HepG2 (cell line): Measurements from ENCODE around the gene SP140L. TPM values are rescaled to one million over a fixed set of nuclear protein-coding genes. Genes with fewer than 3 reads are reported as not detected.

ENCODE experiments used
- ATAC-seq: fragments of 200-7000 bp; cut with Tn5 transposase; 3 replicates; pipeline ENCODE4 v1.9.1; 2020; ENCODE audit warnings: mild to moderate bottlenecking, moderate library complexity
- BruUV-seq: library from RNA; stranded (reverse); fragments of 400-500 nt; replicated peaks from 2 replicates; lab custom pipeline; 2021; lab: Mats Ljungman, UMichigan
- CTCF ChIA-PET: fragments of 300-600 bp; formaldehyde crosslinking; extraction: SDS; loops from one replicate; lab custom pipeline; 2021; ENCODE audit warnings: low total read pairs, inconsistent platforms, low intra/inter-chr PET ratio; lab: Yijun Ruan, JAX
- POLR2A ChIA-PET: fragments of 350-600 bp; sonication (Branson Sonifier 250); formaldehyde crosslinking; loops from one replicate; lab custom pipeline; 2020; ENCODE audit warnings: antibody characterized with exemption, inconsistent platforms; lab: Yijun Ruan, JAX
- DNase-seq: peaks from one replicate; pipeline ENCODE4 v3.0.0-alpha.2; 2015; ENCODE audit warnings: low spot score
- FAIRE-seq: peaks from 3 replicates; lab custom pipeline; 2011; peaks lifted over from hg19 to GRCh38; lab: Jason Lieb, UNC
- H2AFZ ChIP-seq: one replicate; pipeline ENCODE4 v1.6.1; 2011; ENCODE audit warnings: low read length, inconsistent platforms
- H3K27ac ChIP-seq: fragments of 300-600 bp; 3 replicates; pipeline ENCODE4 v1.8.0; 2011; ENCODE audit warnings: mixed run types, mild to moderate bottlenecking, mixed read lengths, low read length, inconsistent platforms; ENCODE audit not compliant: insufficient read depth; ENCODE audit errors: extremely low read length
- H3K27me3 ChIP-seq, 2 experiments: fragments of 200-600 bp in 1 of 2; 2 replicates in 1 of 2; 3 replicates in 1 of 2; pipeline versions ENCODE4 v1.6.0 to v1.8.0; 2011; ENCODE audit warnings: low read length in 2 of 2, mild to moderate bottlenecking in 2 of 2, moderate library complexity in 2 of 2, inconsistent platforms in 1 of 2; ENCODE audit not compliant: insufficient read depth in 2 of 2, control insufficient read depth in 1 of 2
- H3K36me3 ChIP-seq, 2 experiments: fragments of 200-600 bp in 1 of 2; replicated peaks in 1 of 2; 2 replicates in 1 of 2; 3 replicates in 1 of 2; pipeline versions ENCODE4 v1.5.1 to v1.8.0; 2011; ENCODE audit warnings: low read length in 2 of 2, inconsistent platforms in 1 of 2; ENCODE audit not compliant: insufficient read depth in 2 of 2, control insufficient read depth in 1 of 2
- H3K4me1 ChIP-seq: 2 replicates; pipeline ENCODE4 v1.5.1; 2012; ENCODE audit warnings: low read length, inconsistent platforms; ENCODE audit not compliant: insufficient read depth
- H3K4me2 ChIP-seq: 2 replicates; pipeline ENCODE4 v1.6.0; 2011; ENCODE audit warnings: low read depth, low read length, inconsistent platforms
- H3K4me3 ChIP-seq, 3 experiments: fragments of 200-600 bp in 1 of 3; sonication (generic), shearing (Covaris generic) in 1 of 3; replicated peaks in 1 of 3; 2 replicates each; pipeline ENCODE4 v1.5.1; 2011 to 2016; ENCODE audit warnings: low read length in 3 of 3, inconsistent platforms in 2 of 3, low read depth in 2 of 3, mild to moderate bottlenecking in 2 of 3, control low read depth in 1 of 3, mixed read lengths in 1 of 3; ENCODE audit not compliant: insufficient read depth in 1 of 3
- H3K79me2 ChIP-seq: one replicate; pipeline ENCODE4 v1.6.1; 2011; ENCODE audit warnings: low read length, inconsistent platforms; ENCODE audit not compliant: insufficient read depth
- H3K9ac ChIP-seq: 2 replicates; pipeline ENCODE4 v1.6.0; 2011; ENCODE audit warnings: mild to moderate bottlenecking, low read depth, low read length, inconsistent platforms; ENCODE audit not compliant: insufficient read depth
- H3K9me3 ChIP-seq: 2 replicates; pipeline ENCODE4 v1.5.1; 2012; ENCODE audit warnings: mild to moderate bottlenecking, low read length
- H4K20me1 ChIP-seq: 2 replicates; pipeline ENCODE4 v1.6.0; 2011; ENCODE audit warnings: inconsistent platforms, mild to moderate bottlenecking, low read length, moderate library complexity; ENCODE audit not compliant: insufficient read depth
- BHLHE40 ChIP-seq: IDR thresholded peaks from 2 replicates; pipeline ENCODE4 v1.6.1; 2011; ENCODE audit warnings: low read length, improper control_type of control experiment
- BRCA1 ChIP-seq: sonication (generic); formaldehyde crosslinking; IDR thresholded peaks from 2 replicates; pipeline ENCODE4 v1.4.0; 2020; ENCODE audit warnings: missing genetic modification reagents
- CBX5 ChIP-seq: sonication (generic); formaldehyde crosslinking; IDR thresholded peaks from 2 replicates; pipeline ENCODE4 v1.4.0; 2020; ENCODE audit warnings: missing genetic modification reagents, borderline replicate concordance
- CHD4 ChIP-seq: fragments of 200-600 bp; sonication (generic); IDR thresholded peaks from 2 replicates; pipeline ENCODE4 v1.7.0; 2017; ENCODE audit warnings: mild to moderate bottlenecking, low read length, borderline replicate concordance
- CREB1 ChIP-seq, 2 experiments: fragments of 450-650 bp in 1 of 2; IDR thresholded peaks; 2 replicates each; pipeline ENCODE4 v1.6.1; 2016 to 2017; ENCODE audit warnings: control low read depth in 1 of 2, mild to moderate bottlenecking in 1 of 2, missing compliant biosample characterization in 1 of 2, missing genetic modification characterization in 1 of 2
- DR1 ChIP-seq: sonication (generic); formaldehyde crosslinking; IDR thresholded peaks from 2 replicates; pipeline ENCODE4 v1.8.0; 2021; ENCODE audit warnings: mild to moderate bottlenecking, missing genetic modification reagents, inconsistent platforms
- EED ChIP-seq: sonication (generic); formaldehyde crosslinking; IDR thresholded peaks from 2 replicates; pipeline ENCODE4 v1.5.0; 2020; ENCODE audit warnings: mild to moderate bottlenecking, missing genetic modification reagents
- GABPA ChIP-seq, 2 experiments: IDR thresholded peaks; 2 replicates each; pipeline ENCODE4 v1.6.1; 2011 to 2016; ENCODE audit warnings: low read depth in 2 of 2, low read length in 1 of 2, missing biosample characterization in 1 of 2, missing genetic modification characterization in 1 of 2
- GTF3A ChIP-seq: sonication (generic); formaldehyde crosslinking; conservative IDR thresholded peaks from 2 replicates; pipeline ENCODE4 v1.4.0; 2020; ENCODE audit warnings: mild to moderate bottlenecking, missing genetic modification reagents
- HIVEP1 ChIP-seq: sonication (generic); formaldehyde crosslinking; IDR thresholded peaks from 2 replicates; pipeline ENCODE4 v1.4.0; 2020; ENCODE audit warnings: mild to moderate bottlenecking, missing genetic modification reagents
- KDM5A ChIP-seq: fragments of 200-600 bp; sonication (generic); IDR thresholded peaks from 2 replicates; pipeline ENCODE4 v1.7.0; 2018; ENCODE audit warnings: antibody characterized with exemption, mild to moderate bottlenecking, low read length, borderline replicate concordance
- KLF9 ChIP-seq: IDR thresholded peaks from 2 replicates; pipeline ENCODE4 v1.6.1; 2016; ENCODE audit warnings: low read depth
- LCORL ChIP-seq, 2 experiments: fragments of 450-650 bp in 1 of 2; sonication (generic) in 1 of 2; formaldehyde crosslinking in 1 of 2; IDR thresholded peaks; 2 replicates each; pipeline versions ENCODE4 v1.5.0 to v1.6.1; 2017 to 2020; ENCODE audit warnings: antibody characterized with exemption in 1 of 2, missing genetic modification reagents in 1 of 2
- NR2F1 ChIP-seq, 2 experiments: fragments of 450-650 bp in 1 of 2; formaldehyde crosslinking in 1 of 2; IDR thresholded peaks; 2 replicates each; pipeline versions ENCODE4 v1.5.0 to v1.6.1; 2016 to 2020; ENCODE audit warnings: mild to moderate bottlenecking in 1 of 2, missing compliant biosample characterization in 1 of 2, missing genetic modification reagents in 1 of 2, moderate library complexity in 1 of 2
- PLSCR1 ChIP-seq: sonication (generic); formaldehyde crosslinking; IDR thresholded peaks from 2 replicates; pipeline ENCODE4 v1.5.0; 2020; ENCODE audit warnings: missing genetic modification reagents, mild to moderate bottlenecking, borderline replicate concordance
- SMARCC2 ChIP-seq: fragments of 450-650 bp; IDR thresholded peaks from 2 replicates; pipeline ENCODE4 v1.6.1; 2017; ENCODE audit warnings: antibody characterized with exemption, mild to moderate bottlenecking
- SRSF9 ChIP-seq: fragments of 200-400 bp; formaldehyde crosslinking; IDR thresholded peaks from 2 replicates; pipeline ENCODE4 v1.6.1; 2018; ENCODE audit warnings: borderline replicate concordance, mild to moderate bottlenecking, low read depth, low read length; ENCODE audit not compliant: insufficient read depth, poor library complexity, severe bottlenecking
- ZNF143 ChIP-seq: sonication (generic); formaldehyde crosslinking; IDR thresholded peaks from 2 replicates; pipeline ENCODE4 v1.4.0; 2020; ENCODE audit warnings: missing genetic modification reagents
- ZNF251 ChIP-seq: sonication (generic); formaldehyde crosslinking; IDR thresholded peaks from 2 replicates; pipeline ENCODE4 v1.9.0; 2021; ENCODE audit warnings: mild to moderate bottlenecking, missing genetic modification reagents
- ZNF530 ChIP-seq: sonication (generic); formaldehyde crosslinking; IDR thresholded peaks from 2 replicates; pipeline ENCODE4 v1.5.0; 2020; ENCODE audit warnings: low read depth, mild to moderate bottlenecking, missing genetic modification reagents
- ZNF549 ChIP-seq: sonication (generic); formaldehyde crosslinking; IDR thresholded peaks from 2 replicates; pipeline ENCODE4 v1.5.0; 2020; ENCODE audit warnings: missing genetic modification reagents
- ZNF567 ChIP-seq: sonication (generic); formaldehyde crosslinking; IDR thresholded peaks from 2 replicates; pipeline ENCODE4 v1.8.1; 2023; ENCODE audit warnings: mild to moderate bottlenecking, missing genetic modification reagents, borderline replicate concordance
- ZNF605 ChIP-seq: sonication (generic); formaldehyde crosslinking; IDR thresholded peaks from 2 replicates; pipeline ENCODE4 v1.8.0; 2022; ENCODE audit warnings: mild to moderate bottlenecking, missing genetic modification reagents
- ZNF839 ChIP-seq: sonication (generic); formaldehyde crosslinking; IDR thresholded peaks from 2 replicates; pipeline ENCODE4 v1.4.0; 2020; ENCODE audit warnings: missing genetic modification reagents, mild to moderate bottlenecking, borderline replicate concordance
- WGBS: methylation state at CpG from one replicate; pipeline ENCODE4 v1.1.6; 2017; ENCODE audit warnings: low lambda C conversion rate; 5-methylcytosine and 5-hydroxymethylcytosine counted together
- in situ Hi-C: cut with HindIII; loops from 2 replicates; pipeline ENCODE4 v1.10.0; 2017; ENCODE audit warnings: low pct_unique_long_range_greater_than_20kb; ENCODE audit not compliant: extremely low pct_ligation_motif_present
- intact Hi-C: fragments of 100-400 bp; cut with micrococcal nuclease; formaldehyde crosslinking; loops from one replicate; pipeline ENCODE4 v1.10.0; 2022; ENCODE audit not compliant: unreplicated experiment
- polyA plus RNA-seq, 8 experiments: library from polyadenylated mRNA; depleted of rRNA in 3 of 8; stranded (reverse) in 7 of 8; unstranded in 1 of 8; fragments of >200 nt; fragmentation: Illumina TruSeq in 4 of 8; extraction: Trizol in 4 of 8; gene quantifications; 2 replicates each; pipeline versions ENCODE4 v1.2.1 to v1.2.3, GENCODE V29; 2011 to 2016; ENCODE audit warnings: low read depth in 4 of 8, missing spikeins in 1 of 8, mixed read lengths in 1 of 8; ENCODE audit not compliant: insufficient read depth in 1 of 8
- total RNA-seq, 5 experiments: library from RNA; depleted of rRNA; stranded (reverse); fragments of >200 nt; fragmentation: Illumina TruSeq; extraction: Trizol; gene quantifications; 2 replicates each; pipeline ENCODE4 v1.2.3, GENCODE V29; 2016; ENCODE audit warnings: low read depth in 1 of 5
- TF ChIP-seq, protein P1 (sequence below): sonication (generic); formaldehyde crosslinking; IDR thresholded peaks from 2 replicates; pipeline ENCODE4 v1.4.0; 2020; ENCODE audit warnings: missing genetic modification reagents, borderline replicate concordance

The SP140L gene
- total and polyA plus RNA-seq, 2 of the 13 experiments (the other 11 are each of a cell fraction or from before 2014, with no cell fraction given): 10.9 to 17.5 TPM

GRCh38 chr2:230412371-230412711 lies 85.3 kb downstream of the SP140L start:
- no peaks in the 10 kb centered on the region for H4K20me1 ChIP-seq
- CTCF ChIA-PET: no interaction called here
- H3K27me3 ChIP-seq: no peaks in the 10 kb centered on the region; a peak in 1 of 5 replicates
- peak overlapping the region; percentile 74 to 82 (median 80) for H3K4me3 ChIP-seq
- H3K9me3 ChIP-seq: no peaks in the 10 kb centered on the region
- H3K4me2 ChIP-seq: peak overlapping the region; percentile 85
- no peaks in the 10 kb centered on the region for H3K79me2 ChIP-seq
- peaks cover 49% of the 10 kb centered on the region for H3K4me1 ChIP-seq
- peak; percentile 9 for ATAC-seq
- no peaks in the 10 kb centered on the region for H3K36me3 ChIP-seq
- BruUV-seq: no TSS peak
- whole genome bisulfite sequencing: 74% methylated on average over 3 of the region's 3 CpGs
- no peak for DNase-seq
- in situ Hi-C loops (loop anchor here (5.0 kb wide), 1 partner anchor 90 kb away; no protein-coding TSS in a partner anchor), intact Hi-C loops (loop anchor here (5.0 to 10.0 kb wide), 3 partner anchors 55 to 200 kb away; partner anchors contain the start of gene SP140)
- FAIRE-seq: no peak
- H3K27ac ChIP-seq: no peak overlapping the region
- POLR2A ChIA-PET: interaction anchor here (0.7 to 2.2 kb wide), 3 partner anchors 85 to 101 kb away, joined by 3 to 10 read pairs (median 4); partner anchors contain the start of gene SP140L
- H3K9ac ChIP-seq: peak overlapping the region; percentile 85
- peak overlapping the region; percentile 92 for H2AFZ ChIP-seq
- TF ChIP-seq, protein P1, sequence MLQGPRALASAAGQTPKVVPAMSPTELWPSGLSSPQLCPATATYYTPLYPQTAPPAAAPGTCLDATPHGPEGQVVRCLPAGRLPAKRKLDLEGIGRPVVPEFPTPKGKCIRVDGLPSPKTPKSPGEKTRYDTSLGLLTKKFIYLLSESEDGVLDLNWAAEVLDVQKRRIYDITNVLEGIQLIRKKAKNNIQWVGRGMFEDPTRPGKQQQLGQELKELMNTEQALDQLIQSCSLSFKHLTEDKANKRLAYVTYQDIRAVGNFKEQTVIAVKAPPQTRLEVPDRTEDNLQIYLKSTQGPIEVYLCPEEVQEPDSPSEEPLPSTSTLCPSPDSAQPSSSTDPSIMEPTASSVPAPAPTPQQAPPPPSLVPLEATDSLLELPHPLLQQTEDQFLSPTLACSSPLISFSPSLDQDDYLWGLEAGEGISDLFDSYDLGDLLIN: no peak
- TF ChIP-seq NR2F1 (CRISPR knock-in tag; IDR thresholded peaks at IDR 0.05): no peak
- TF ChIP-seq DR1: 0 out of 2 replicates have a peak, but pooled peaks have one; percentile 9
- no peak for TF ChIP-seq BRCA1
- TF ChIP-seq EED: 0 out of 2 replicates have a peak, but pooled peaks have one; percentile 0
- no peak for TF ChIP-seq ZNF549 (CRISPR knock-in tag)
- no peak for TF ChIP-seq GABPA (IDR thresholded peaks at IDR 0.05; ENCODE audit: low read depth, low read length)
- no peak for TF ChIP-seq GABPA (CRISPR knock-in tag; IDR thresholded peaks at IDR 0.05; ENCODE audit: low read depth)
- no peak for TF ChIP-seq ZNF530 (CRISPR knock-in tag)
- TF ChIP-seq ZNF143 (CRISPR knock-in tag): no peak
- TF ChIP-seq KDM5A: no peak
- TF ChIP-seq CBX5 (CRISPR knock-in tag): no peak
- no peak for TF ChIP-seq CHD4
- TF ChIP-seq ZNF567 (CRISPR knock-in tag): no peak
- no peak for TF ChIP-seq BHLHE40
- TF ChIP-seq HIVEP1: peak; percentile 25; the same call in 1 of the 2 replicates
- no peak for TF ChIP-seq ZNF839
- TF ChIP-seq KLF9 (CRISPR knock-in tag): no peak
- TF ChIP-seq GTF3A (CRISPR knock-in tag): no peak
- TF ChIP-seq LCORL (IDR thresholded peaks at IDR 0.05): no peak
- TF ChIP-seq LCORL (CRISPR knock-in tag; IDR thresholded peaks at IDR 0.05): no peak
- TF ChIP-seq CREB1 (IDR thresholded peaks at IDR 0.05): no peak
- no peak for TF ChIP-seq CREB1 (CRISPR knock-in tag; IDR thresholded peaks at IDR 0.05)
- TF ChIP-seq PLSCR1 (CRISPR knock-in tag): no peak
- no peak for TF ChIP-seq SRSF9
- TF ChIP-seq ZNF251 (CRISPR knock-in tag): no peak
- TF ChIP-seq ZNF605 (CRISPR knock-in tag): peak; percentile 73; the same call in 1 of the 2 replicates
- no peak for TF ChIP-seq SMARCC2
